RWPE1 (cell line): ENCODE measurements around the gene CFAP61.

ENCODE experiments used
- CTCF ChIA-PET: fragments of 350-600 bp; sonication (Branson Sonifier 250); formaldehyde crosslinking; extraction: SDS; loops from one replicate; lab custom pipeline; 2021; lab: Yijun Ruan, JAX
- POLR2A ChIA-PET: fragments of 400-600 bp; formaldehyde crosslinking; extraction: SDS; loops from one replicate; lab custom pipeline; 2020; ENCODE audit warnings: antibody characterized with exemption; ENCODE audit not compliant: low non-redundant PET; lab: Yijun Ruan, JAX
- DNase-seq: peaks from one replicate; pipeline ENCODE4 v3.0.0; 2012; ENCODE audit warnings: low spot score
- H3K27ac ChIP-seq: fragments of 450-650 bp; 2 replicates; pipeline ENCODE4 v1.5.1; 2017
- CTCF ChIP-seq: fragments of 450-650 bp; conservative IDR thresholded peaks from 2 replicates; pipeline ENCODE4 v1.5.1; 2017; ENCODE audit warnings: low read depth, mild to moderate bottlenecking

The CFAP61 gene

GRCh38 chr20:20304942-20305341, 252.6 kb downstream of the CFAP61 start:
- POLR2A ChIA-PET = no interaction called here
- TF ChIP-seq CTCF = no peak
- CTCF ChIA-PET = no interaction called here
- no peak for DNase-seq
- no peak overlapping the region for H3K27ac ChIP-seq

GRCh38 chr20:20312562-20312961, 260.2 kb downstream of the CFAP61 start:
- DNase-seq = no peak
- H3K27ac ChIP-seq = no peak overlapping the region
- CTCF ChIA-PET = no interaction called here
- POLR2A ChIA-PET = no interaction called here
- TF ChIP-seq CTCF = no peak

- CTCF ChIA-PET = no interaction called here
- no peak for DNase-seq
- POLR2A ChIA-PET = no interaction called here
- H3K27ac ChIP-seq = no peak overlapping the region
- no peak for TF ChIP-seq CTCF
Measured at GRCh38 chr20:20317195-20317594, 264.9 kb downstream of the CFAP61 start.

GRCh38 chr20:20317621-20318364, 265.5 kb downstream of the CFAP61 start:
- ChIA-PET POLR2A (no interaction called here), CTCF (no interaction called here)
- H3K27ac ChIP-seq = no peak overlapping the region
- no peak for DNase-seq
- TF ChIP-seq CTCF = no peak

GRCh38 chr20:20318365-20319161, 266.2 kb downstream of the CFAP61 start:
- POLR2A ChIA-PET = no interaction called here
- no peak for TF ChIP-seq CTCF
- DNase-seq = no peak
- no peak overlapping the region for H3K27ac ChIP-seq
- CTCF ChIA-PET = no interaction called here

GRCh38 chr20:20321134-20321533, 268.8 kb downstream of the CFAP61 start:
- DNase-seq = no peak
- TF ChIP-seq CTCF = no peak
- ChIA-PET POLR2A (no interaction called here), CTCF (interaction anchor here (0.6 kb wide), 2 partner anchors 51 to 264 kb away, joined by 3 read pairs; no protein-coding TSS in a partner anchor)
- H3K27ac ChIP-seq = no peak overlapping the region
